KOPT-K1 (cell line): ENCODE data around the gene HOXC13.

Experiments used
- H3K27ac ChIP-seq: fragments of 200-600 bp; sonication (generic); 2 replicates; pipeline ENCODE4 v1.5.1; 2016; ENCODE audit warnings: antibody characterized with exemption, mild to moderate bottlenecking, low read depth, low read length; ENCODE audit not compliant: poor library complexity, severe bottlenecking
- H3K36me3 ChIP-seq: fragments of 200-600 bp; sonication (generic); 2 replicates; pipeline ENCODE4 v1.5.1; 2017; ENCODE audit warnings: antibody characterized with exemption, mild to moderate bottlenecking, low read length, moderate library complexity; ENCODE audit not compliant: insufficient read depth
- H3K9me3 ChIP-seq: fragments of 200-600 bp; sonication (generic); 2 replicates; pipeline ENCODE4 v1.5.1; 2017; ENCODE audit warnings: antibody characterized with exemption, low read length, mild to moderate bottlenecking; ENCODE audit not compliant: insufficient read depth, poor library complexity, severe bottlenecking

Gene HOXC13

DNA sequence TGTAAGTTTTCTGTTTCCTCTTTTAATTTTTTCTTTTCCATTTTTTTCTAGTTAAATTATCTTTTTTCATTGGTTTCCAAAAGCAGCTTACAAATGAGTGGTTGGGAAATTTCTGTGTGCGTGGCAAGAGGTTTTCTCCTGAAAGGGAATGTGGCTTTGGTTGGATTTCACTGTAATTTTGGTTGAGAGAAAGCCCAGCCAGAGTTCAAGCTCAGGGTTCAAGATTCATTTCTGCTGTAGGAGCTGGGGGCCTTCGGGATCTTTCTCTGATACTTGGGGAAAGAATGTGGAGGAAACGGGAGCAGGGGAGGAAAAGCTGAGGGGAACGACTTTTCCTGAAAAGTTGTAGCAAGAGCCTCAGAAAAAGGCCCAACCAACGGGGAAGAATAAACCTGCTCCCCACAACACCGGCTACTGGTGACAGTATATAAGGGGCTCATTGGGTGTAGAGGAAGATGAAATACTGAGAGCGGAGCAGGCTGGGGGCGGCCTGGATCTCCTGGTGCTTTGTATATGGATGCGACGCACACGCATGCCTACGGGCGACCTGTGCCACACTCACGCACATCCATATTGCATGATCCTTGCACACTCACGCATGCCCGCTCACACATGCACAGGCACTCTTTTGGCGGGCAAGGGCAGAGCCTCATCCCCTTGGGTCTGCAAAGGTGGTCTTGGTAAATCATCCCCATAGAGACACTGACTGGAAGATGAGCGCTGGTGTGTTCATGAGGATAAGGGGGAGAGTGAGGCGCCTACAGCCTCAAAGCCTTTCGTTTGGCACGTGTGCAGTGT lies 48.3 kb downstream of the HOXC13 start:
- H3K27ac ChIP-seq, result no peak overlapping the region
- H3K36me3 ChIP-seq, result no peaks in the 10 kb centered on the region
- no peaks in the 10 kb centered on the region for H3K9me3 ChIP-seq

DNA sequence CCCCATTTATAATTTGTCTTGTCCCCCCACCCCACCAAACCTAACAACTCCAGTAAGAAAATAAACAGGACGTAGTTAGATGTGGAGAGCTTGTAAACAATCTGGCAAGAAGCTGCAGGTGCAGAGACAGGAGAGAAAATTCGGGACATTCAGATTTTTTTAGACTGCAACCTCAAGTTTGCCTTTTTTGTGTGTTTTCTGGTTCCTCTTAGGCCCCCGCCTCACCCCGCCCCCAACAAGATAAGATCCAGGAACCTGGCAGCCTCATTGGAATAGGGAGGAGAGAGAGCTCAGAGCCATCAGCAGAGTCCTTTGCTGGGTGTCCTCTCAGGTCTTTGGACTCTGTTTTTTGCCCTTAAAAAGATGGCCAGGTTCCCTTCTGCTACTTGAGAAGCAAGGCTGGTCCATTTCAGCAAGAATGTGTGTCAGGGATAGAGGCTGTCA lies 49.2 kb downstream of the HOXC13 start:
- Histone ChIP-seq H3K9me3 (no peaks in the 10 kb centered on the region), H3K36me3 (no peaks in the 10 kb centered on the region), H3K27ac (no peak overlapping the region)

DNA sequence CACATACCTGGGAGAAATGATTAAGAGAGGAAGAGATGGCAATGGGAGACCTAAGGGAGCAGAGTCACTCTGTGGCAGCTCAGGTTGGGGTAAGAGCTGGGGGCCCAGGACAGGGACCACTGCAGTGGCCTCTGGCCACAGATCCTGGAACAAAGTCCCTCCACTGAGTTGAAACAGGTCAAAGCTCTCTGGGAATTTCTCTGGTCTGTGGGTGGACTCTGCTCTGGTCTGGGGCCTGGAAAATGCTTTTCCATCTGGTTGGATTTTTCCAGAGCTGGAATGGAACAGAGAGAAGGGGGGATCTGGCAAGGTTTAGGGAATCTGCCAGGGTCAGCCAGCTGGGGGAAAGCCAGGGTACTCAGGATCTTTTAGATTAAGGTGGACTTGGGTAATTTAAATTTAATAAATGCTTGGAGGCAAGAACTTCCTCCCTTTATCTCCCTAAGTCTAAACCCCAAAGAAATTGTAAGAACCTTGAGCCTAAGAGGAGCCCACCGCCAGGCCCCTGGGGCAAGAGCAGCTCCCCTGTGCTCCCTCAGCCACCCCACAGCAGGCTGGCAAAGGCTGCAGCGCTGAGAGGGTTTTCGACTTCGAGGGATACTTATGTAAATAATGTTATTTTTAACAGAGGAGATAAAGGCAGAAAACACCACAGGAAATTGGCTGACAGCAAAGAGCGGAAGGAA lies 50.1 kb downstream of the HOXC13 start:
- no peaks in the 10 kb centered on the region for H3K9me3 ChIP-seq
- no peak overlapping the region for H3K27ac ChIP-seq
- no peaks in the 10 kb centered on the region for H3K36me3 ChIP-seq

DNA sequence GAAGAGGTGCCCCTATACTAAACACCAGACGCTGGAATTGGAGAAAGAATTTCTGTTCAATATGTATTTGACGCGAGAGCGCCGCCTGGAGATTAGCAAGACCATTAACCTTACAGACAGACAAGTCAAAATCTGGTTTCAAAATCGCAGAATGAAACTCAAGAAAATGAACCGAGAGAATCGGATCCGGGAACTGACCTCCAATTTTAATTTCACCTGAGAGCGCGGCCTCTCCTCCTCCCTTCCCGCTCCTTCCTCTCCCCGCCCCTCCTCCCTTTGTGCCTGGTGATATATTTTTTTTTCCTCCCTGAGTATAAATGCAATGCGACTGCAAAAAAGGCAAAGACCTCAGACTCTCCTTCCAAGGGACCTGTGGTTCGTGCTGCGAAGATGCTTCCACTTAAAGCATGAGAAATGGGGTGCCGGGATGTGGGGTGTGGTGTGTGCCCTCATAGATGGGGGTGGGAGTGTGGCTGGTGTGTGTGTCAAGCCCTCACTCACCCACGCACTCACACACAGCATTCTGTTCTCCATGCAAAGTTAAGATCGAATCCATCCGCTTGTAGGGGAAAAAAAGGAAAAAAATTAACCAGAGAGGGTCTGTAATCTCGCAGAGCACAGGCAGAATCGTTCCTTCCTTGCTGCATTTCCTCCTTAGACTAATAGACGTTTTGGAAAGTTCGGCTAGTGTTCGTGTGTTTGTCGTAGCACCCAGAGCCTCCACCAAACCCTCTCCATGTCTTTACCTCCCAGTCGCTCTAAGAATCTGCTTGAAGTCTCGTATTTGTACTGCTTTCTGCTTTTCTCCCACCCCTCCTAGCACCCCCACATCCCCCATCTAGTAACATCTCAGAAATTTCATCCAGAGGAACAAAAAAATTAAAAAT lies 50.8 kb downstream of the HOXC13 start:
- no peaks in the 10 kb centered on the region for H3K36me3 ChIP-seq
- H3K9me3 ChIP-seq, result no peaks in the 10 kb centered on the region
- no peak overlapping the region for H3K27ac ChIP-seq

DNA sequence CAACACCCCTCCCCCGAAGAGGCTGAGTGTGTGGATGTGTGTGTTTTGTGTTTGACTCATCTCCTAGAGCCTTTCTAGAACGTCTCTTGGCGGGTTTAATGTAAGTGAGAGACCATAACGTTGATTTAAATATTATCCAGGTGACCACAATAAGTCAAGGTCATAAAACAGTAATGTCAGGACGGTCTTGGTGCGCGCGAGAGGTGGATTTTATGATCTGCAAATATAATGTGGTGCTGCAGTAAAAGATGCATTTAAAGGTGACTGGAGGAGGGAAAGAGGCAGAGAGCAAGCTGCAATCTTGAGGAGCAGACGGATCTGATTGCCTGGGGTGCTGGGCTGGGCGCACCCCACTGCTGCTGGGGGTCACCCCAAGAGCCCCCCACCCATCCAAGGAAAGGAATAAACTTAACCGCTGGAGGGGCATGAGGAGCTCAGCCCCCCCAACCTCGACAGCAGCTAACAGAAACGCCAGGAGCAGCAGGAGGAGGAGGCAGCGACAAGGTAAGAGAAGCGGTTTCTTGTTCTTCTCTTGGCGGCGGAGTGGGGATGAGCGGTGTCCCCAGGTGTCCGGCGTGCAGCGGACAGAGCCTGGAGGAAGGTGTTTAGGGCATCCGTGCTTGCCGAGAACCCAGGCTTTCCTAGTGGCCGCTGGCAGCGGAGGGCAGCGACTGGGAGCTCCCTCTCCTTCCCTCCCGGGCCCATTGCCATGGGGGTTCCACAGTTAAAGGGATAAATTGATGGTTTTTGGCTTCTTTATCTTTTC lies 51.9 kb downstream of the HOXC13 start:
- Histone ChIP-seq H3K36me3 (no peaks in the 10 kb centered on the region), H3K9me3 (no peaks in the 10 kb centered on the region), H3K27ac (no peak overlapping the region)

DNA sequence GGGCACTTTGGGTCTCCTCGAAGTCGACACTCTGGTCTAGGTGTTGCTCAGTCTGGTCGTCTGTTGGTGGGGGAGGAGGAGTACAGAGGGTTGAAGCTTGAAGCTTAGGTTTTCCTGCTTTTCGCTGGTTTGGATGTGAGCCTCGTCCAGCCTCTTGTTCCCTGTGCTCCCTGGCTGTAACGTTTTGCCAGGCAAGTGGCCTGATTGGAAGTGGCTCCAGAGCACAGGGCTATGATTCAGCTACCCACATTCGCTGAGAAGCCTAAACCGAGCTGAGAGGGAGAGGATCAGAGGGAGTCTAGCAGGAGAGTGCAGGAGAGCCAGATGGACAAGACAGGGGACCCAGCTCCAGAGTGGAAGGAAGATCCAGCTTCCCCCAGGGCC lies 52.4 kb downstream of the HOXC13 start:
- Histone ChIP-seq H3K36me3 (no peaks in the 10 kb centered on the region), H3K27ac (no peak overlapping the region), H3K9me3 (no peaks in the 10 kb centered on the region)

DNA sequence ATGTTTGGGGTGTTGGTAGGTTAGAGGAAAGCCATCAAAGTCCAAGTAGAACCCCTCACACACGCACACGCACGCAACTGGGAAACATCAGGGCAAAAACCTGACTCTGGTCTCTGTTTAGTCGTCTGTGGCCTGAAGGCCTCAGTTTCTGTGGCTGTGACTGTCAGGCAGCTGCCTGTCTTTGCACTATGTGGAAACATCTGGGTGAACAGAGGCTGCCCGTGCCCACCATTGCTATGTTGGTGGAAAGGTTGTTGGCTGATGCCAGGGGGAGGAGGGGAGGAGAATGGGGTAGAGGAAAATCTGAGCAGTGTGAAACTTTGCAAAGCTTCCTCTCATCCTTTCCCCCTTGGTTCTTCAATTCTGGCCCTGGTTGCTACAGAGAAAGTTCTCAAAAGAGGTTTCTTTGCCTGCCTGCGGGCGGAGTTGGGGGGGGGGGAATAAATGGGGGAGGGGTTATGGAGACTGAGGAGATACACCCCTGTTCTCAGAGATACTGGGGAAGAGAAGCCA lies 53.8 kb downstream of the HOXC13 start:
- Histone ChIP-seq H3K9me3 (no peaks in the 10 kb centered on the region), H3K36me3 (no peaks in the 10 kb centered on the region), H3K27ac (no peak overlapping the region)

DNA sequence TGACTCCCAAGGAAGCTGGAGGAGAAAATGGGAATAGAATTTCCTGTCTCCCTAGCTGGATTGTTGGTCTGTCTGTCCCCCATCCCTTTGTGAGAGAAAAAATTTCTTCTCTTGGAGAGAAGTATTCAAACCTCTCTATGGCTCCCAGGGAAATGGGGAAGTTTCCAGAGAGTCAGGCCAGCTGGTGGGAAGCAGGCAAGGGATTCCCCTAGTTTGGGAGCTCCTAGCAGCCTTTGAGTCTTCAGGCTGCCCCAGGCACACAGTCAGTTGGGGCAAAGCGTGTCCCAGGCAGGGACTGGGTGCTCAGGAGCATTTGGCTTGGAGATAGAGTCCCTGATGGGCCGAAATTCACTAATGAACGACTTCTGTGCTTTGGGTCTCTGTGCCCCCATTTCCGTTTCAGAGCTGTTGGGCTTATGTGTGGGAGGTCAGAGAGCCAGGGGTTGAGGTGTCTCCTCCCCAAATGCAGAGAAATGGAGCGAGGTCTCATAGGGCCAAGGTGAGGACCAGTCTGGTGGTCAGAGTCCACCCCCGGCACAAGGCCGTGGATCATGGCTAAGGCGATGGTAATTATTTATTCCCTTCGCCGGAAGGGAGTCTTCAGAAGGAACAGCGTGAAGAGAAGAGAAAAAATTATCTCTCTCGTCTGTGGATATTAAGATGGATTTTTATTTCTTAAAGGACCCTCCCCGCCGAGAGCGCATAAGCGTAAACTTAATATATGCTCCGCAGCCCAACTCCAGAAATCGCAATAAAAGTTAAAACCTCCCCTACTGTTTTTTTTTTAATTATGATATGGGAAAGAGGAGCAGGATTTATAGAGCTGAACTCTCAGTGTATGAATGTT lies 54.8 kb downstream of the HOXC13 start:
- no peaks in the 10 kb centered on the region for H3K9me3 ChIP-seq
- H3K36me3 ChIP-seq, result no peaks in the 10 kb centered on the region
- H3K27ac ChIP-seq, result no peak overlapping the region

DNA sequence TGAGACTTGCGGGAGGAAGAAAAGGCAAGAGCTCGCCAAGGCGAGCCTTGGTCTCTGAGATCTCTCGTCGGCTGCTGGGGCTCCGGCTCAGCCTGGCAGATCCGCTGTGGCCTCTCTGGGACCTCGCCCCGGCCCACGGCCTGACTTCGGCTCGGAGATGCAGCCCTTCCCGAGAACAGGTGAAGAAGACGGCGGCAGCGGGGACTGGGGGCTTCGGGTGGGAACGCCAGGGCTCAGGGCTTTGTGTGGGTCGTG lies 55.3 kb downstream of the HOXC13 start:
- Histone ChIP-seq H3K27ac (no peak overlapping the region), H3K9me3 (no peaks in the 10 kb centered on the region), H3K36me3 (no peaks in the 10 kb centered on the region)

DNA sequence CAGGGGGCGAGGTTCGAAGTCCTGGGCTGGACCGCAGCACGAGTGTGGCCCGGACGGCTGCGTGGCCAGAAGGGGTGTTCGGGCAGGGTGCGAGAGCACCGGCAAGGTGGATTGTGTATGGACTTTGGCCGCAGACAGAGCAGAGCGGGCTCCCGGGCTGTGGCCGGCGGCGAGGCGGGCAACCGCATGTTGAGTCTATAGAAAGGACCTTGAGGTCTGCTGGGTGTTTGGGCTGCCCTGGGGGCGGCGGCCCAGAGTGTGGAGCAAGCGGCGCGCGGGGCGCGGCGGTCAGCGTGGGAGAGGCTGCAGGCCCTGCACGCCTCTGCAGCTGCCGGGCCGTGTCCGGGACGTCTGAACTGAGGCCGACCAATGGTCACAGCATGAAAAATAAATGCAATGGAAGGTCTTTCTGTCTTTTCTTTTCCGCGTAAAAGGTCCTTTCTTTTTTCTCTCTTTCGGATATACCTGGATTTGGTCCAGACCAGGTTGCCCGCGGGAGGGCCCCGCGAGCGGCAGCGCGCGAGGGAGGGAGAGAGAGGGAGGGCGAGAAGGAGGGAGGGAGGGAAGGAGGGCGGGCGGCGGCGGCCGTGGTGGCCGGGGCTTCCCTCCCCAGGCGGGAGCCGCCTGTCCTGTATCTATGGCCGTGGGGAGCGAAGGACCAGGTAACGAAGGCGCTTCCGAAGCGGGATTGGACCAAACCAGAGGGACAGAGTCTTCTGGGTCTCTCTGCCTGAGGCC lies 55.8 kb downstream of the HOXC13 start:
- Histone ChIP-seq H3K9me3 (no peaks in the 10 kb centered on the region), H3K27ac (no peak overlapping the region), H3K36me3 (no peaks in the 10 kb centered on the region)

DNA sequence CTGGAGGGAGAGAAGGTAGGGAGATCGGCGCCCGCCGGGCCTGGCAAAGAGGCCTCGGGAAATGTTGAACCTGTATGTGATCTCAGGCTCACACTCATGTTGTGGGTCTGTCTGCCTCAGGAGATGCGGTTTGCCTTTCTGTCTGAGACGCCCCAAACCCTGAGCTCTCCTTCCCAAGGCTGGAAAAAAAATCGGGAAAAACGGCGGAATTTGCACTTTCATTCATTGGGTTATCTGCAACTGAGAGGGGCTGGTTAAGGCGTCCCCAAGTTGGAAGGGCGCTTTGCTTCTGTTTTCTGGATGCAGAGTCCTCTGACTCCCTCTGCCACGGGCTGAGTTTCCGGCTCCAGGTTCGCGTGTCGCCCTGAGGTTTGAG lies 56.4 kb downstream of the HOXC13 start:
- Histone ChIP-seq H3K27ac (no peak overlapping the region), H3K9me3 (no peaks in the 10 kb centered on the region), H3K36me3 (no peaks in the 10 kb centered on the region)

DNA sequence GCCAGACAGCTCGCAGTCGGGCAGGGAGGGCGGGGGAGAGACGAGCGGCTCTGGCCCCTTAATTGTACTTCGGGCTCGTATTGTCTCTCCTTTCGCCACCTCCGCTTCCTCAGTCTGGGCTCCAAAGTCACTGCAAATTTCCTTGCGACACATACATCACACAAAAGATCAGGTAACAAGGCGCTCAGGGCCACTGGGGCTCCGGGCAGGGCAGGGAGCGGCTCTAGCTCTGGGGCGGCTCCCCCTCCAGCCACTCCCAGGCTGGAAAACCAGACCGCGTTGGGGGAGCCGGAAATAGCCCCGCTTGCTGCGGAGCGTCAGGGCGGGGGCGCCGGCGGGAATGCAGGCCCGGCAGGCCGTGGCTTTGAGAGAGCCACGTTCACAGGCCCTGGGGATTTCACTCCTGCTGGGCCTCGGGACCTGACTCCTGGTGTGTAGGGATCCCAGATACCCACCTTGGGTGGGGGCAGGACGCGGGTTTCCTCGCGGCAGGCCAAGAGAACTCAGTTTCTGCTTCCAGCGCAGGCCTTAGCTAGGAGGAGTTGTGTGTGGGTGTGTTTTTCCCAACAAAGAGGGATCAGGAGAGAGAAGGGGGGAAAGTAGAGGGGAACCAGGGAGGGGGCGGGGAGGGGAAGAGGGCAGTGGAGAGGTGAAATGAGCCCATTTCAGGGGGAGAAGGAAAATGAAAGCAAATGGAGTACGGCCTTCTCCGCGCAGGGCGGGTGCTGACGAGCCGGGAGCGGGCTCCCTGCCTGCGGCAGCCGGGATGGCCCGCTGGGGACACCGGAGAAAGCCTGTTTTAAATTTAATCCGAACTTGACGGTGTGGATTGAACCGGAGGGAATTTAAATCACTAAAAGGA lies 57.0 kb downstream of the HOXC13 start:
- H3K36me3 ChIP-seq, result no peaks in the 10 kb centered on the region
- H3K9me3 ChIP-seq, result no peaks in the 10 kb centered on the region
- H3K27ac ChIP-seq, result peak overlapping the region; percentile 1
